ENCODE results near the gene MBTPS1. TPM values are rescaled to one million over a fixed set of nuclear protein-coding genes. Genes with fewer than 3 reads are reported as not detected.

Gene MBTPS1
- total RNA-seq, 5 donors from 2014 or later (not counting 1 experiment from before 2014, with no cell fraction given): 122 to 142 (median 131) TPM

GRCh38 chr16:84009282-84009681, 107.5 kb downstream of the MBTPS1 start:
- Histone ChIP-seq H3K9me3 (no peaks in the 10 kb centered on the region), H3K27me3 (replicated peaks in 1 of 2; ENCODE audit: control insufficient read depth in 2 of 2, extremely low read depth in 1 of 2, insufficient read depth in 2 of 2, low read length in 1 of 2) (peaks cover 0 to 16% of the 10 kb centered on the region in 2 experiments), H3K4me3 (ENCODE audit: control insufficient read depth in 1 of 2, extremely low read depth in 1 of 2, low read length in 1 of 2) (no peak overlapping the region), H3K36me3 (ENCODE audit: control insufficient read depth in 2 of 2, extremely low read depth in 1 of 2, insufficient read depth in 1 of 2, low read length in 1 of 2) (no peaks in the 10 kb centered on the region), H3K4me1 (ENCODE audit: control insufficient read depth in 1 of 2, extremely low read depth in 1 of 2, insufficient read depth in 2 of 2, low read length in 2 of 2) (peaks cover 0 to 5% of the 10 kb centered on the region in 2 experiments), H3K27ac (ENCODE audit: low read length) (no peak overlapping the region)
- CTCF ChIA-PET: no interaction called here
- peaks cover 2 to 3% of the 10 kb centered on the region in 2 donors for H3K27me3 Mint-ChIP-seq
- 87% methylated on average over 6 of the region's 6 CpGs for WGBS (ENCODE audit: insufficient coverage)
- no peak for DNase-seq
- ATAC-seq (replicated peaks in 1 of 4): no peak
- no peaks in the 10 kb centered on the region for H3K9me3 Mint-ChIP-seq
- no peak overlapping the region for H3K4me3 Mint-ChIP-seq
- no peak overlapping the region for H3K27ac Mint-ChIP-seq
- POLR2A ChIA-PET: no interaction called here
- H3K4me1 Mint-ChIP-seq: peaks cover 3 to 4% (median 3%) of the 10 kb centered on the region in 3 donors
- no peaks in the 10 kb centered on the region for H3K36me3 Mint-ChIP-seq

- H3K9me3 ChIP-seq: no peaks in the 10 kb centered on the region
- no peaks in the 10 kb centered on the region for H3K4me1 Mint-ChIP-seq
- POLR2A ChIA-PET: no interaction called here
- H3K4me1 ChIP-seq (ENCODE audit: control insufficient read depth in 1 of 2, extremely low read depth in 1 of 2, insufficient read depth in 2 of 2, low read length in 2 of 2): no peaks in the 10 kb centered on the region
- no peaks in the 10 kb centered on the region for H3K9me3 Mint-ChIP-seq
- no peaks in the 10 kb centered on the region for H3K36me3 ChIP-seq (ENCODE audit: control insufficient read depth in 2 of 2, extremely low read depth in 1 of 2, insufficient read depth in 1 of 2, low read length in 1 of 2)
- CTCF ChIA-PET: interaction anchor here in 1 of 2 donors (0.6 kb wide), 1 partner anchor 1189 kb away, joined by 4 read pairs; no protein-coding TSS in a partner anchor
- no peaks in the 10 kb centered on the region for H3K36me3 Mint-ChIP-seq
- 59% methylated on average over 3 of the region's 8 CpGs for WGBS (ENCODE audit: insufficient coverage)
- H3K27ac Mint-ChIP-seq: no peak overlapping the region
- no peak for DNase-seq
- peaks cover 3% of the 10 kb centered on the region in 2 donors for H3K27me3 Mint-ChIP-seq
- ATAC-seq (replicated peaks in 1 of 4): no peak
- H3K27me3 ChIP-seq (replicated peaks in 1 of 2; ENCODE audit: control insufficient read depth in 2 of 2, extremely low read depth in 1 of 2, insufficient read depth in 2 of 2, low read length in 1 of 2): peaks cover 0 to 12% of the 10 kb centered on the region in 2 experiments
- no peak overlapping the region for H3K4me3 Mint-ChIP-seq
- H3K27ac ChIP-seq (ENCODE audit: low read length): no peak overlapping the region
- no peak overlapping the region for H3K4me3 ChIP-seq (ENCODE audit: control insufficient read depth in 1 of 2, extremely low read depth in 1 of 2, low read length in 1 of 2)
These were observed 108.8 kb downstream of the MBTPS1 start for GRCh38 chr16:84007965-84008364.

GRCh38 chr16:84007520-84007919, 109.2 kb downstream of the MBTPS1 start:
- Histone ChIP-seq H3K4me1 (ENCODE audit: control insufficient read depth in 1 of 2, extremely low read depth in 1 of 2, insufficient read depth in 2 of 2, low read length in 2 of 2) (no peaks in the 10 kb centered on the region), H3K36me3 (ENCODE audit: control insufficient read depth in 2 of 2, extremely low read depth in 1 of 2, insufficient read depth in 1 of 2, low read length in 1 of 2) (no peaks in the 10 kb centered on the region), H3K4me3 (ENCODE audit: control insufficient read depth in 1 of 2, extremely low read depth in 1 of 2, low read length in 1 of 2) (no peak overlapping the region), H3K27ac (ENCODE audit: low read length) (no peak overlapping the region), H3K9me3 (no peaks in the 10 kb centered on the region), H3K27me3 (replicated peaks in 1 of 2; ENCODE audit: control insufficient read depth in 2 of 2, extremely low read depth in 1 of 2, insufficient read depth in 2 of 2, low read length in 1 of 2) (peaks cover 0 to 14% of the 10 kb centered on the region in 2 experiments)
- no peak overlapping the region for H3K27ac Mint-ChIP-seq
- no peak overlapping the region for H3K4me3 Mint-ChIP-seq
- H3K9me3 Mint-ChIP-seq: no peaks in the 10 kb centered on the region
- H3K36me3 Mint-ChIP-seq: no peaks in the 10 kb centered on the region
- POLR2A ChIA-PET: no interaction called here
- H3K4me1 Mint-ChIP-seq: no peaks in the 10 kb centered on the region
- peaks cover 3% of the 10 kb centered on the region in 2 donors for H3K27me3 Mint-ChIP-seq
- 65% methylated on average over 4 of the region's 4 CpGs for WGBS (ENCODE audit: insufficient coverage)
- ATAC-seq (replicated peaks in 1 of 4) (no peak), DNase-seq (no peak)
- CTCF ChIA-PET: interaction anchor here in 1 of 2 donors (0.6 kb wide), 1 partner anchor 1189 kb away, joined by 4 read pairs; no protein-coding TSS in a partner anchor

- WGBS (ENCODE audit: insufficient coverage): 62% methylated on average over 4 of the region's 5 CpGs
- POLR2A ChIA-PET: no interaction called here
- Histone ChIP-seq H3K27ac (ENCODE audit: low read length) (no peak overlapping the region), H3K36me3 (ENCODE audit: control insufficient read depth in 2 of 2, extremely low read depth in 1 of 2, insufficient read depth in 1 of 2, low read length in 1 of 2) (no peaks in the 10 kb centered on the region), H3K27me3 (replicated peaks in 1 of 2; ENCODE audit: control insufficient read depth in 2 of 2, extremely low read depth in 1 of 2, insufficient read depth in 2 of 2, low read length in 1 of 2) (peaks cover 0 to 27% of the 10 kb centered on the region in 2 experiments), H3K4me1 (ENCODE audit: control insufficient read depth in 1 of 2, extremely low read depth in 1 of 2, insufficient read depth in 2 of 2, low read length in 2 of 2) (no peaks in the 10 kb centered on the region), H3K4me3 (ENCODE audit: control insufficient read depth in 1 of 2, extremely low read depth in 1 of 2, low read length in 1 of 2) (no peak overlapping the region), H3K9me3 (no peaks in the 10 kb centered on the region)
- Mint-ChIP-seq H3K4me3 (no peak overlapping the region), H3K27me3 (peaks cover 6 to 7% of the 10 kb centered on the region in 2 donors), H3K27ac (no peak overlapping the region), H3K4me1 (no peaks in the 10 kb centered on the region), H3K36me3 (no peaks in the 10 kb centered on the region), H3K9me3 (no peaks in the 10 kb centered on the region)
- CTCF ChIA-PET: interaction anchor here in 1 of 2 donors (0.6 kb wide), 2 partner anchors 9 to 141 kb away, joined by 3 read pairs; no protein-coding TSS in a partner anchor
- DNase-seq (no peak), ATAC-seq (replicated peaks in 1 of 4) (no peak)
These were observed 111.4 kb downstream of the MBTPS1 start for GRCh38 chr16:84005391-84005790.

- WGBS (ENCODE audit: insufficient coverage): 86% methylated on average over 6 of the region's 7 CpGs
- H3K36me3 Mint-ChIP-seq: no peaks in the 10 kb centered on the region
These were observed 112.3 kb downstream of the MBTPS1 start for GRCh38 chr16:84004442-84004841.

More at GRCh38 chr16:84004442-84004841, 112.3 kb downstream of the MBTPS1 start:
- ATAC-seq (replicated peaks in 1 of 4) (no peak), DNase-seq (no peak)
- H3K36me3 ChIP-seq (ENCODE audit: control insufficient read depth in 2 of 2, extremely low read depth in 1 of 2, insufficient read depth in 1 of 2, low read length in 1 of 2): no peaks in the 10 kb centered on the region
- H3K9me3 ChIP-seq: no peaks in the 10 kb centered on the region
- H3K4me1 ChIP-seq (ENCODE audit: control insufficient read depth in 1 of 2, extremely low read depth in 1 of 2, insufficient read depth in 2 of 2, low read length in 2 of 2): no peaks in the 10 kb centered on the region
- H3K27me3 ChIP-seq (replicated peaks in 1 of 2; ENCODE audit: control insufficient read depth in 2 of 2, extremely low read depth in 1 of 2, insufficient read depth in 2 of 2, low read length in 1 of 2): peaks cover 0 to 33% of the 10 kb centered on the region in 2 experiments
- ChIA-PET POLR2A (no interaction called here), CTCF (no interaction called here)
- H3K27ac Mint-ChIP-seq: no peak overlapping the region
- peaks cover 3 to 10% of the 10 kb centered on the region in 2 donors for H3K27me3 Mint-ChIP-seq
- no peak overlapping the region for H3K4me3 Mint-ChIP-seq
- H3K4me3 ChIP-seq (ENCODE audit: control insufficient read depth in 1 of 2, extremely low read depth in 1 of 2, low read length in 1 of 2): no peak overlapping the region
- H3K9me3 Mint-ChIP-seq: no peaks in the 10 kb centered on the region
- no peaks in the 10 kb centered on the region for H3K4me1 Mint-ChIP-seq
- no peak overlapping the region for H3K27ac ChIP-seq (ENCODE audit: low read length)

Other genes starting within 250 kb of the MBTPS1 start
- 10 to 100 TPM in 1 of 5 donors, 1 to 10 TPM in 4; 7.2 to 10.3 (median 9.1) TPM for gene MLYCD, start 217.8 kb downstream of the MBTPS1 start, total RNA-seq
- gene OSGIN1, start 163.7 kb downstream of the MBTPS1 start, total RNA-seq: 1 to 10 TPM in 3 of 5 donors, under 1 TPM in 2; 0.41 to 2.8 (median 1.1) TPM
- gene NECAB2, start 148.7 kb downstream of the MBTPS1 start, total RNA-seq: not detected
- gene SLC38A8, start 74.1 kb downstream of the MBTPS1 start, total RNA-seq: not detected
- gene HSDL1, start 28.2 kb upstream of the MBTPS1 start, total RNA-seq: 10 to 100 TPM; 11.9 to 23.5 (median 20.4) TPM
- gene DNAAF1, start 28.4 kb upstream of the MBTPS1 start, total RNA-seq: under 1 TPM in 2 of 5 donors, not detected in 3; 0.16 to 0.32 TPM
- gene TAF1C, start 70.1 kb upstream of the MBTPS1 start, total RNA-seq: 10 to 100 TPM; 81.9 to 97.6 (median 92.8) TPM
- under 1 TPM in 1 of 5 donors, not detected in 4; 0.25 TPM for gene ADAD2, start 74.2 kb upstream of the MBTPS1 start, total RNA-seq
- gene KCNG4, start 123.1 kb upstream of the MBTPS1 start, total RNA-seq: not detected
- gene WFDC1, start 177.9 kb upstream of the MBTPS1 start, total RNA-seq: not detected

Data from T-cell (primary cell).